ENCODE data around the gene HELZ. TPM values are rescaled to one million over a fixed set of nuclear protein-coding genes. Genes with fewer than 3 reads are reported as not detected.

The HELZ gene
- total and polyA plus RNA-seq, 2 donors from 2014 or later: 2.8 to 58.8 TPM

DNA sequence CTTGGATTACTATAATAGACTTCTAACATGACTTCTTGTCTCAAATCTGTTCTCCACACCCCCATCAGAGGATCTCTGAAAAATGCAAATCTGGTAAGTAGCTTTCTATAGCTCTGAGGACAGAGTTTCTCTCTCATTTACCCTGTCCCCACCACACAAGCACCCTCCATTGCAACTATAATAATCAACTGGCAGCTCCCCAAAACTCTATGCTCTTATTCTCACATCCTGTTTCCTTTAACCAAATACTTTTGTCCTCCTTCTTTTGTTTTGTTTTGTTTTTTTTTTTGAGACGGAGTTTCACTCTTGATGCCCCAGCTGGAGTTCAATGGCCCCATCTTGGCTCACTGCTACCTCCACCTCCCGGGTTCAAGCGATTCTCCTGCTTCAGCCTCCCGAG is 73.4 kb downstream of the HELZ start:
- Histone ChIP-seq H3K9me3 (ENCODE audit: control insufficient read depth in 2 of 3, insufficient read depth in 1 of 3, low read length in 3 of 3) (no peaks in the 10 kb centered on the region), H3K9ac (ENCODE audit: low read length in 3 of 3) (no peak overlapping the region), H3K4me3 (ENCODE audit: low read length in 3 of 3) (no peak overlapping the region), H3K27me3 (ENCODE audit: control insufficient read depth, insufficient read depth, low read length) (no peaks in the 10 kb centered on the region), H3K4me1 (ENCODE audit: control insufficient read depth in 2 of 3, insufficient read depth in 2 of 3, low read depth in 1 of 3, low read length in 3 of 3) (no peaks in the 10 kb centered on the region), H3K36me3 (ENCODE audit: control insufficient read depth in 2 of 3, insufficient read depth in 3 of 3, low read length in 3 of 3) (peaks cover 0 to 3% (median 3%) of the 10 kb centered on the region in 3 donors), H3K27ac (ENCODE audit: low read depth in 2 of 2, low read length in 2 of 2) (no peak overlapping the region)
- intact Hi-C loops (cut with DNase I): no loop called here
- TF ChIP-seq, protein P1, sequence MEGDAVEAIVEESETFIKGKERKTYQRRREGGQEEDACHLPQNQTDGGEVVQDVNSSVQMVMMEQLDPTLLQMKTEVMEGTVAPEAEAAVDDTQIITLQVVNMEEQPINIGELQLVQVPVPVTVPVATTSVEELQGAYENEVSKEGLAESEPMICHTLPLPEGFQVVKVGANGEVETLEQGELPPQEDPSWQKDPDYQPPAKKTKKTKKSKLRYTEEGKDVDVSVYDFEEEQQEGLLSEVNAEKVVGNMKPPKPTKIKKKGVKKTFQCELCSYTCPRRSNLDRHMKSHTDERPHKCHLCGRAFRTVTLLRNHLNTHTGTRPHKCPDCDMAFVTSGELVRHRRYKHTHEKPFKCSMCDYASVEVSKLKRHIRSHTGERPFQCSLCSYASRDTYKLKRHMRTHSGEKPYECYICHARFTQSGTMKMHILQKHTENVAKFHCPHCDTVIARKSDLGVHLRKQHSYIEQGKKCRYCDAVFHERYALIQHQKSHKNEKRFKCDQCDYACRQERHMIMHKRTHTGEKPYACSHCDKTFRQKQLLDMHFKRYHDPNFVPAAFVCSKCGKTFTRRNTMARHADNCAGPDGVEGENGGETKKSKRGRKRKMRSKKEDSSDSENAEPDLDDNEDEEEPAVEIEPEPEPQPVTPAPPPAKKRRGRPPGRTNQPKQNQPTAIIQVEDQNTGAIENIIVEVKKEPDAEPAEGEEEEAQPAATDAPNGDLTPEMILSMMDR (IDR thresholded peaks at IDR 0.05; ENCODE audit: borderline replicate concordance, extremely low read depth, insufficient read depth): no peak
- DNase-seq (no peak), FAIRE-seq (no peak)

DNA sequence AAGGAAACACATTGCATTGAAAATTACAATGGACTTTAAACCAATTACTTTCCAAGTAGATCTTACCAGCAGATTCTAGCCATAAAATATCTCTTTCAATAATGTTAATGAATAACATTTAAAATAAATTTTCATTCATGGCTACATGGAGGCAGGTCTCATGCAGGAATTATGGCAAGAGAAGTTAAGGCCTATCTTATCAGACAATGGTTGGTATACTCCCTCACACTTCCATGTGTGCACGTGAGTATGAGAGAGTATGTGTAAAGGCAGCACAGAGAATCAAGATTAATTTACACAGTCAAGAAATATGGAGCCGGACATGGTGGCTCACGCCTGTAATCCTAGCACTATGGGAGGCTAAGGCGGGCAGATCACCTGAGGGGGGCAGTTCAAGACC is 76.5 kb downstream of the HELZ start:
- Histone ChIP-seq H3K36me3 (ENCODE audit: control insufficient read depth in 2 of 3, insufficient read depth in 3 of 3, low read length in 3 of 3) (peaks cover 9 to 14% (median 13%) of the 10 kb centered on the region in 3 donors), H3K9ac (ENCODE audit: low read length in 3 of 3) (no peak overlapping the region), H3K27ac (ENCODE audit: low read depth in 2 of 2, low read length in 2 of 2) (no peak overlapping the region), H3K9me3 (ENCODE audit: control insufficient read depth in 2 of 3, insufficient read depth in 1 of 3, low read length in 3 of 3) (no peaks in the 10 kb centered on the region), H3K4me1 (ENCODE audit: control insufficient read depth in 2 of 3, insufficient read depth in 2 of 3, low read depth in 1 of 3, low read length in 3 of 3) (no peaks in the 10 kb centered on the region), H3K27me3 (ENCODE audit: control insufficient read depth, insufficient read depth, low read length) (no peaks in the 10 kb centered on the region), H3K4me3 (ENCODE audit: low read length in 3 of 3) (no peak overlapping the region)
- FAIRE-seq (no peak), DNase-seq (no peak)
- TF ChIP-seq, protein P1 (IDR thresholded peaks at IDR 0.05; ENCODE audit: borderline replicate concordance, extremely low read depth, insufficient read depth): no peak
- intact Hi-C loops (cut with DNase I): no loop called here

DNA sequence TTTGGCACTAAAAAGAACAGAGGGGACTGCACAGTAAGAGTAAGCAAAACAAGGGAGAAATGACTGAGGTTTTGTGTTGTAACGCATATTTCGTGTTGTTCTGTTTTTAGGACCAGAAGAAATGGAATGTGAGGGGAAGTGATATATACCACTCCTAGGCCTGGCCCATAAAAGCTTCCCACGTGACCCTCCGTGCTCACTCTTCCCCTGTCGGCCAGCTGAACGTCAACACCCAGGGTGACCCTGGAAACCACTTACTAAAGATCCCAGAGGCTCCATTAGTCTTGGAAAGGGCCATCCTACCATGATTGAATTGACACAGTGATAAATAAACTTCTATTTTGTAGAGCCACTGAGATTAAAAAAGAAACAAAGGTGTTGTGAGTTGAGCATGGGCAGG is 79.8 kb downstream of the HELZ start:
- DNase-seq (no peak), FAIRE-seq (no peak)
- TF ChIP-seq, protein P1 (IDR thresholded peaks at IDR 0.05; ENCODE audit: borderline replicate concordance, extremely low read depth, insufficient read depth): no peak
- Histone ChIP-seq H3K9me3 (ENCODE audit: control insufficient read depth in 2 of 3, insufficient read depth in 1 of 3, low read length in 3 of 3) (no peaks in the 10 kb centered on the region), H3K27ac (ENCODE audit: low read depth in 2 of 2, low read length in 2 of 2) (no peak overlapping the region), H3K4me3 (ENCODE audit: low read length in 3 of 3) (no peak overlapping the region), H3K27me3 (ENCODE audit: control insufficient read depth, insufficient read depth, low read length) (no peaks in the 10 kb centered on the region), H3K9ac (ENCODE audit: low read length in 3 of 3) (no peak overlapping the region), H3K4me1 (ENCODE audit: control insufficient read depth in 2 of 3, insufficient read depth in 2 of 3, low read depth in 1 of 3, low read length in 3 of 3) (no peaks in the 10 kb centered on the region), H3K36me3 (ENCODE audit: control insufficient read depth in 2 of 3, insufficient read depth in 3 of 3, low read length in 3 of 3) (peaks cover 10 to 19% (median 13%) of the 10 kb centered on the region in 3 donors)
- intact Hi-C loops (cut with DNase I): no loop called here

DNA sequence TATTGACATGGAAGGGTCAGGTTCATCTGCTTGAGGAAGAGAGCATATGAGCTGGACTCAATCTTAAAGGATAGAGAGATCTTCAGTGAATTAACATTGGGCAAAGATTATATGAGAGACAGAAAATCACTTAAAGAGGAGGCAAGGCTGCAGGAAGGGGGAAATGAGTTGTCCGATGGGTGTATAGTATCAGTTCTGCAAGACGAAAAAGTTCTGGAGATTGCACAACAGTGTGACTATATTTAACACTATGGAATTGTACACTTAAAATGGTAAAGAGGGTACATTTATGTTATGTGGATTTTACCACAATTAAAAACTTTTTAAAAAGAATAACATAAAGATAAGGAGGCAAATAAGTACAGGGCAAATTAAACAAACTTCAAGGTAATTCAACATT is 80.7 kb downstream of the HELZ start:
- Histone ChIP-seq H3K4me3 (ENCODE audit: low read length in 3 of 3) (no peak overlapping the region), H3K4me1 (ENCODE audit: control insufficient read depth in 2 of 3, insufficient read depth in 2 of 3, low read depth in 1 of 3, low read length in 3 of 3) (no peaks in the 10 kb centered on the region), H3K36me3 (ENCODE audit: control insufficient read depth in 2 of 3, insufficient read depth in 3 of 3, low read length in 3 of 3) (peaks cover 11 to 19% (median 13%) of the 10 kb centered on the region in 3 donors), H3K9me3 (ENCODE audit: control insufficient read depth in 2 of 3, insufficient read depth in 1 of 3, low read length in 3 of 3) (no peaks in the 10 kb centered on the region), H3K27me3 (ENCODE audit: control insufficient read depth, insufficient read depth, low read length) (no peaks in the 10 kb centered on the region), H3K27ac (ENCODE audit: low read depth in 2 of 2, low read length in 2 of 2) (no peak overlapping the region), H3K9ac (ENCODE audit: low read length in 3 of 3) (no peak overlapping the region)
- DNase-seq (no peak), FAIRE-seq (no peak)
- TF ChIP-seq, protein P1 (IDR thresholded peaks at IDR 0.05; ENCODE audit: borderline replicate concordance, extremely low read depth, insufficient read depth): no peak
- intact Hi-C loops (cut with DNase I): no loop called here

Measured in kidney (tissue), 14 donors.